CD4-positive, alpha-beta T cell (primary cell): ENCODE results near the gene WDR5B. TPM values are rescaled to one million over a fixed set of nuclear protein-coding genes. Genes with fewer than 3 reads are reported as not detected.

ENCODE experiments used
- ATAC-seq: fragments of 200-7000 bp; cut with Tn5 transposase; one replicate; pipeline ENCODE4 v1.10.0; 2022; ENCODE audit warnings: mild to moderate bottlenecking; ENCODE audit not compliant: poor library complexity
- CTCF ChIA-PET: fragments of 350-600 bp; sonication (Branson Sonifier 250); formaldehyde crosslinking; loops from one replicate; lab custom pipeline; 2021; ENCODE audit warnings: antibody characterized with exemption, inconsistent platforms; lab: Charles Lee
- POLR2A ChIA-PET: fragments of 350-600 bp; sonication (Branson Sonifier 250); formaldehyde crosslinking; loops from one replicate; lab custom pipeline; 2021; ENCODE audit warnings: antibody characterized with exemption, inconsistent platforms; lab: Charles Lee
- DNase-seq, 14 experiments: peaks; one replicate each; pipeline ENCODE4 v3.0.0-alpha.2; 2013 to 2020; ENCODE audit warnings: mixed read lengths in 2 of 14
- H3K27ac ChIP-seq, 2 donors: one replicate each; pipeline versions ENCODE4 v1.5.1 to v1.7.0; 2013; ENCODE audit warnings: low read length in 2 of 2, low read depth in 1 of 2, mild to moderate bottlenecking in 1 of 2
- H3K27me3 ChIP-seq, 2 experiments: 1 replicate in 1 of 2; 2 replicates in 1 of 2; pipeline versions ENCODE4 v1.6.1 to v1.7.0; 2013; ENCODE audit warnings: low read length in 2 of 2, control low read depth in 1 of 2, mild to moderate bottlenecking in 1 of 2, moderate library complexity in 1 of 2; ENCODE audit not compliant: insufficient read depth in 2 of 2, control insufficient read depth in 1 of 2
- H3K36me3 ChIP-seq: one replicate; pipeline ENCODE4 v1.6.1; 2013; ENCODE audit warnings: low read length, control low read depth; ENCODE audit not compliant: insufficient read depth
- H3K4me1 ChIP-seq: one replicate; pipeline ENCODE4 v1.6.1; 2013; ENCODE audit warnings: low read length, control low read depth; ENCODE audit not compliant: insufficient read depth
- H3K4me3 ChIP-seq: one replicate; pipeline ENCODE4 v1.5.1; 2013; ENCODE audit warnings: mild to moderate bottlenecking, low read length, moderate library complexity
- H3K9me3 ChIP-seq, 2 experiments: 1 replicate in 1 of 2; 2 replicates in 1 of 2; pipeline versions ENCODE4 v1.6.1 to v1.7.0; 2013; ENCODE audit warnings: low read length in 2 of 2, mild to moderate bottlenecking in 2 of 2, control low read depth in 1 of 2, moderate library complexity in 1 of 2; ENCODE audit not compliant: control insufficient read depth in 1 of 2, insufficient read depth in 1 of 2
- H3K27ac Mint-ChIP-seq: one replicate; pipeline ENCODE4 v1.8.0; 2020; ENCODE audit warnings: mixed read lengths
- H3K27me3 Mint-ChIP-seq: one replicate; pipeline ENCODE4 v1.8.0; 2021; ENCODE audit warnings: mixed read lengths
- H3K36me3 Mint-ChIP-seq: one replicate; pipeline ENCODE4 v1.8.0; 2021; ENCODE audit warnings: low read depth, mixed read lengths
- H3K4me1 Mint-ChIP-seq: one replicate; pipeline ENCODE4 v1.8.0; 2021; ENCODE audit warnings: low read depth, mixed read lengths
- H3K4me3 Mint-ChIP-seq: one replicate; pipeline ENCODE4 v1.8.0; 2020; ENCODE audit warnings: mild to moderate bottlenecking, mixed read lengths
- H3K9me3 Mint-ChIP-seq: one replicate; pipeline ENCODE4 v1.8.0; 2020; ENCODE audit warnings: mixed read lengths
- intact Hi-C, 2 experiments: fragments of 100-400 bp; cut with DNase I in 1 of 2; cut with micrococcal nuclease in 1 of 2; formaldehyde crosslinking; loops; one replicate each; pipeline versions ENCODE4 v1.15.1 to v1.9.0; 2023 to 2025; cut with DNase I, micrococcal nuclease
- total RNA-seq, 174 experiments: library from RNA in 2 of 174; stranded (reverse) in 2 of 174; gene quantifications; one replicate each; pipeline ENCODE4 v1.2.3 and lab custom pipeline; 2021 to 2026
- TF ChIP-seq, protein P1 (sequence below): fragments of 200-600 bp; IDR thresholded peaks from one replicate; pipeline ENCODE4 v1.8.0; 2022; ENCODE audit warnings: antibody characterized with exemption, mild to moderate bottlenecking

WDR5B gene
- total RNA-seq, 2 experiments from 2014 or later = 2.3 to 2.4 TPM

DNA sequence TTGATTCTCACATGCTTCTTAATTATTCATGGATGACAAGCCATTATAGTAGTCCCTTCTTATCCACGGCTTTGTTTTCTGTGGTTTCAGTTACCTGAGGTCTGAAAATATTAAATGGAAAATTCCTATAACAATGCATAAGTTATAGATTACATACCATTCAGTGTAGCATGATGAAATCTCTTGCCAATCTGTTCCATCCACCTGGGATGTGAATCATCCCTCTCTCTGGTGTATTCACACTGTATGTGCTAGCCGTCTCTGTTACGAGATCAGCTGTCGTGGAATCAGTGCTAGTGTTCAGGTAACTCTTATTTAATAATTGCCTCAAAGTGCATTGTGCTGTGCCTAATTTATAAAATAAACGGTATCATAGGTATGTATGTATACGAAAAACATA lies 5.2 kb downstream of the WDR5B start:
- Histone ChIP-seq H3K4me3 (no peak overlapping the region), H3K4me1 (peaks cover 14% of the 10 kb centered on the region), H3K27me3 (no peaks in the 10 kb centered on the region), H3K9me3 (no peaks in the 10 kb centered on the region), H3K36me3 (peaks cover 60% of the 10 kb centered on the region), H3K27ac (no peak overlapping the region)
- H3K9me3 Mint-ChIP-seq = no peaks in the 10 kb centered on the region
- intact Hi-C loops = loop anchor here in 1 of 2 experiments (10.0 kb wide), 1 partner anchor 576 kb away; the partner anchor contains the start of genes EAF2 and IQCB1
- CTCF ChIA-PET = interaction anchor here (1.6 kb wide), 1 partner anchor 26 kb away, joined by 6 read pairs; the partner anchor contains the start of gene FAM162A
- peaks cover 33% of the 10 kb centered on the region for H3K4me1 Mint-ChIP-seq
- H3K4me3 Mint-ChIP-seq = no peak overlapping the region
- POLR2A ChIA-PET = interaction anchor here (1.7 kb wide), 1 partner anchor 26 kb away, joined by 6 read pairs; the partner anchor contains the start of gene FAM162A
- ATAC-seq (no peak), DNase-seq (no peak)
- H3K27ac Mint-ChIP-seq = peak overlapping the region; percentile 1
- no peaks in the 10 kb centered on the region for H3K27me3 Mint-ChIP-seq
- TF ChIP-seq, protein P1, sequence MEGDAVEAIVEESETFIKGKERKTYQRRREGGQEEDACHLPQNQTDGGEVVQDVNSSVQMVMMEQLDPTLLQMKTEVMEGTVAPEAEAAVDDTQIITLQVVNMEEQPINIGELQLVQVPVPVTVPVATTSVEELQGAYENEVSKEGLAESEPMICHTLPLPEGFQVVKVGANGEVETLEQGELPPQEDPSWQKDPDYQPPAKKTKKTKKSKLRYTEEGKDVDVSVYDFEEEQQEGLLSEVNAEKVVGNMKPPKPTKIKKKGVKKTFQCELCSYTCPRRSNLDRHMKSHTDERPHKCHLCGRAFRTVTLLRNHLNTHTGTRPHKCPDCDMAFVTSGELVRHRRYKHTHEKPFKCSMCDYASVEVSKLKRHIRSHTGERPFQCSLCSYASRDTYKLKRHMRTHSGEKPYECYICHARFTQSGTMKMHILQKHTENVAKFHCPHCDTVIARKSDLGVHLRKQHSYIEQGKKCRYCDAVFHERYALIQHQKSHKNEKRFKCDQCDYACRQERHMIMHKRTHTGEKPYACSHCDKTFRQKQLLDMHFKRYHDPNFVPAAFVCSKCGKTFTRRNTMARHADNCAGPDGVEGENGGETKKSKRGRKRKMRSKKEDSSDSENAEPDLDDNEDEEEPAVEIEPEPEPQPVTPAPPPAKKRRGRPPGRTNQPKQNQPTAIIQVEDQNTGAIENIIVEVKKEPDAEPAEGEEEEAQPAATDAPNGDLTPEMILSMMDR = no peak
- H3K36me3 Mint-ChIP-seq = peaks cover 81% of the 10 kb centered on the region

DNA sequence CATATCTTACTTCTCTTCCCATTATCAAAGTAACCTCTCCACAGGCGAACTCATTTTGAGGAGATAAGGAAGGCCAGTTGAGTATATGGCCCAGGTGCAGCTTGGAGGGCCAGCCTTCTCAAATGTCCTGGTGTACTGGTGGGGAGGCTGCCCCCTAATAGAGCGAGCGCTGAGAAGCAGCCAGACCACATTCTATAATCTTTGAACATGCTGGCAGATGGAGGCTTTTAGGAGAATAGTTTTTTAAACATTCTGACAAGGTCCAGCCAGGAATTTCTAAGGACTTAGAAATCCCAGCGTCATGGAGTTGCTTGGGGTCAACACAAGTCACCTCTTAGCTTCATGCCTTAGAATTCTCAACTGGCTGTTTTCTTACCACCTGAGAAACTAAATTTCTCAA lies 5.8 kb downstream of the WDR5B start:
- H3K4me1 Mint-ChIP-seq = peaks cover 28% of the 10 kb centered on the region
- TF ChIP-seq, protein P1 = no peak
- ChIA-PET POLR2A (no interaction called here), CTCF (no interaction called here)
- no peak for ATAC-seq
- peaks cover 81% of the 10 kb centered on the region for H3K36me3 Mint-ChIP-seq
- Histone ChIP-seq H3K36me3 (peaks cover 66% of the 10 kb centered on the region), H3K4me3 (no peak overlapping the region), H3K9me3 (no peaks in the 10 kb centered on the region), H3K27me3 (no peaks in the 10 kb centered on the region), H3K27ac (no peak overlapping the region), H3K4me1 (peaks cover 9% of the 10 kb centered on the region)
- DNase-seq = no peak
- no peaks in the 10 kb centered on the region for H3K9me3 Mint-ChIP-seq
- no peaks in the 10 kb centered on the region for H3K27me3 Mint-ChIP-seq
- H3K27ac Mint-ChIP-seq = no peak overlapping the region
- no peak overlapping the region for H3K4me3 Mint-ChIP-seq
- intact Hi-C loops = loop anchor here in 1 of 2 experiments (10.0 kb wide), 1 partner anchor 575 kb away; the partner anchor contains the start of genes EAF2 and IQCB1

DNA sequence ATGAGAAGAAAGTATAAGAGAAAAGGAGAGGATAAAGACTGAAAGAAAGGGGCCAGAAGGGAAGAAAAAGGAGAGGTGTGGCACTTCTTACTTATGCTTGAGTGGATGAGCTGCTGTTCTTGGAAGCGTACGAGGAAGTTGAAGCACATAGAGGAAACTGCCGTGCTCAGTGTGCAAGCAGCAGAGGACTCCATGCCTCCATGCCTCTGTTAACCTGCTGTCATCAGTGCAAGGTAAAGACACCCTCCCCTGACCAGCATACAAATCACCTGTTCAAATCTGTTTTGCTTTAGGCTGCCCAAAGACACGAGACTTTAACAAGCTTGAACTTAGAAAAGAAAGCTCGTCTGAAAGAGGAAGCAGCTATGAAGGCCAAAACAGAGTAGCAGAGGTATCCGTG lies 6.4 kb downstream of the WDR5B start:
- no peaks in the 10 kb centered on the region for H3K27me3 ChIP-seq
- H3K36me3 Mint-ChIP-seq = peaks cover 84% of the 10 kb centered on the region
- intact Hi-C loops = no loop called here
- H3K4me1 ChIP-seq = peaks cover 4% of the 10 kb centered on the region
- ChIA-PET POLR2A (no interaction called here), CTCF (interaction anchor here (1.6 kb wide), 1 partner anchor 17 kb away, joined by 6 read pairs; no protein-coding TSS in a partner anchor)
- H3K9me3 Mint-ChIP-seq = no peaks in the 10 kb centered on the region
- no peak overlapping the region for H3K4me3 ChIP-seq
- H3K4me1 Mint-ChIP-seq = peaks cover 21% of the 10 kb centered on the region
- ATAC-seq (no peak), DNase-seq (no peak)
- no peak overlapping the region for H3K27ac ChIP-seq
- H3K36me3 ChIP-seq = peaks cover 72% of the 10 kb centered on the region
- TF ChIP-seq, protein P1 = no peak
- H3K27me3 Mint-ChIP-seq = no peaks in the 10 kb centered on the region
- H3K27ac Mint-ChIP-seq = peak overlapping the region; percentile 6
- H3K9me3 ChIP-seq = no peaks in the 10 kb centered on the region
- H3K4me3 Mint-ChIP-seq = no peak overlapping the region
